Left lung (tissue), 14 donors: ENCODE results near the gene ADAM21. TPM values are rescaled to one million over a fixed set of nuclear protein-coding genes. Genes with fewer than 3 reads are reported as not detected.
"Not testable (repeated sequence)": the region's sequence is repeated elsewhere in the genome, so short reads cannot be mapped to it uniquely, and the experiment has no call there.

Source experiments
- ATAC-seq: fragments of 200-7000 bp; cut with Tn5 transposase; one replicate; pipeline ENCODE4 v1.9.1; 2020; ENCODE audit warnings: moderate library complexity
- DNase-seq, 4 donors: peaks; one replicate each; pipeline ENCODE4 v3.0.0-alpha.2; 2013 to 2020
- H3K27ac ChIP-seq, 2 donors: fragments of 200-600 bp; sonication (generic) in 1 of 2; one replicate each; pipeline versions ENCODE4 v1.5.0 to v1.8.0; 2020 to 2021
- H3K27me3 ChIP-seq, 2 donors: fragments of 200-600 bp; sonication (generic) in 1 of 2; one replicate each; pipeline versions ENCODE4 v1.5.0 to v1.8.0; 2020 to 2021
- H3K36me3 ChIP-seq, 2 donors: fragments of 200-600 bp; sonication (generic) in 1 of 2; one replicate each; pipeline versions ENCODE4 v1.5.0 to v1.8.0; 2020 to 2021
- H3K4me1 ChIP-seq, 2 donors: fragments of 200-600 bp; one replicate each; pipeline ENCODE4 v1.8.0; 2021
- H3K4me3 ChIP-seq, 2 donors: fragments of 200-600 bp; sonication (generic) in 1 of 2; one replicate each; pipeline versions ENCODE4 v1.5.0 to v1.8.0; 2020 to 2021; ENCODE audit warnings: mild to moderate bottlenecking in 1 of 2
- H3K9me3 ChIP-seq, 2 donors: fragments of 200-600 bp; sonication (generic) in 1 of 2; one replicate each; pipeline versions ENCODE4 v1.5.0 to v1.8.0; 2020 to 2021
- CTCF ChIP-seq, 2 donors: fragments of 200-600 bp; sonication (generic) in 1 of 2; IDR thresholded peaks; one replicate each; pipeline versions ENCODE4 v1.5.0 to v1.8.0; 2021; ENCODE audit warnings: antibody characterized with exemption in 2 of 2
- intact Hi-C, 2 donors: fragments of 100-400 bp; cut with DNase I; formaldehyde crosslinking; loops; one replicate each; pipeline versions ENCODE4 v1.11.2 to v1.14.2; 2022
- long read RNA-seq, 12 donors: library from polyadenylated mRNA in 2 of 12; unstranded in 2 of 12; transcript quantifications; one replicate each; pipeline ENCODE4 v2.0.0 and lab custom pipeline, GENCODE V29; 2019 to 2026
- polyA plus RNA-seq, 6 donors: library from polyadenylated mRNA; unstranded; fragments of 120-200 nt; gene quantifications; one replicate each; pipeline ENCODE4 v1.2.1, GENCODE V29; 2013; ENCODE audit not compliant: insufficient read length in 6 of 6
- total RNA-seq, 2 donors: library from RNA; stranded (reverse); fragmentation: NEBNext Ultra II Directional; extraction: Animal tissue kit (Norgen Biotek cat#: 25700); gene quantifications; one replicate each; pipeline ENCODE4 v1.2.1, GENCODE V29; 2021
- donor health status: DM: no; HTN: yes; CAD: no.
- donor health status: DM: no; HTN: no; CAD: no.

ADAM21 gene
- under 1 TPM; 0.29 to 0.41 TPM for total RNA-seq
- polyA plus RNA-seq, result under 1 TPM; 0.46 to 0.90 (median 0.72) TPM
- long read RNA-seq, donor 1, result 0 reads
- long read RNA-seq, donor 2, result 0 reads
- long read RNA-seq, donor 3, result 0 reads
- long read RNA-seq, donor 4, result 0 reads
- long read RNA-seq, donor 5, result 0 reads
- long read RNA-seq, donor 6, result 0 reads
- long read RNA-seq, donor 7, result 0 reads
- long read RNA-seq, donor 8, result 0 reads
- long read RNA-seq, donor 9, result 0 reads
- long read RNA-seq, donor 10, result 0 reads
- long read RNA-seq, donor 11, result 0 reads
- long read RNA-seq, donor 12, result 0 reads

- no peak within 1 kb of the TSS for H3K27ac ChIP-seq
- no peaks in the 10 kb centered on the region for H3K4me1 ChIP-seq
- H3K36me3 ChIP-seq, result no peaks in the 10 kb centered on the region
- DNase-seq, result no peak
- H3K27me3 ChIP-seq, result no peaks in the 10 kb centered on the region
- no peaks in the 10 kb centered on the region for H3K9me3 ChIP-seq
- intact Hi-C loops, result no loop called here
- TF ChIP-seq CTCF (IDR thresholded peaks at IDR 0.05), result no peak
- no peak for ATAC-seq
- no peak within 1 kb of the TSS for H3K4me3 ChIP-seq
Observed at GRCh38 chr14:70451874-70452273, at the start of gene ADAM21. TSS of gene ADAM21 (plus strand) at chr14:70452174. CDS start at chr14:70457500, 5,326 bp downstream.

GRCh38 chr14:70403335-70403734 lies 48.6 kb upstream of the ADAM21 start:
- DNase-seq, ATAC-seq: not testable (repeated sequence)
- H3K36me3 ChIP-seq, result peaks cover 0 to 10% of the 10 kb centered on the region in 2 donors

GRCh38 chr14:70406216-70406615 lies 45.8 kb upstream of the ADAM21 start:
- DNase-seq, H3K9me3 ChIP-seq, H3K27me3 ChIP-seq, H3K4me3 ChIP-seq, intact Hi-C loops, H3K27ac ChIP-seq, H3K4me1 ChIP-seq, ATAC-seq: not testable (repeated sequence)
- peaks cover 0 to 14% of the 10 kb centered on the region in 2 donors for H3K36me3 ChIP-seq

More at GRCh38 chr14:70403335-70403734, 48.6 kb upstream of the ADAM21 start:
- H3K9me3 ChIP-seq, H3K4me1 ChIP-seq, H3K4me3 ChIP-seq, intact Hi-C loops, H3K27me3 ChIP-seq, H3K27ac ChIP-seq: not testable (repeated sequence)

- ATAC-seq, result no peak
- intact Hi-C loops, result no loop called here
- H3K27me3 ChIP-seq, result no peaks in the 10 kb centered on the region
- no peak for TF ChIP-seq CTCF (IDR thresholded peaks at IDR 0.05)
- DNase-seq, result no peak
- no peaks in the 10 kb centered on the region for H3K9me3 ChIP-seq
- H3K4me3 ChIP-seq, result no peak overlapping the region
- peaks cover 0 to 14% of the 10 kb centered on the region in 2 donors for H3K36me3 ChIP-seq
- H3K27ac ChIP-seq, result no peak overlapping the region
- H3K4me1 ChIP-seq, result no peaks in the 10 kb centered on the region
Observed at GRCh38 chr14:70407621-70408020, 44.4 kb upstream of the ADAM21 start.

GRCh38 chr14:70415788-70416187 lies 36.2 kb upstream of the ADAM21 start:
- no peak for TF ChIP-seq CTCF (IDR thresholded peaks at IDR 0.05)
- H3K27me3 ChIP-seq, result no peaks in the 10 kb centered on the region
- intact Hi-C loops, result no loop called here
- H3K27ac ChIP-seq, result no peak overlapping the region
- H3K9me3 ChIP-seq, result no peaks in the 10 kb centered on the region
- DNase-seq (no peak), ATAC-seq (peak; percentile 23)
- H3K4me1 ChIP-seq, result peaks cover 5 to 13% of the 10 kb centered on the region in 2 donors
- H3K4me3 ChIP-seq, result peak overlapping the region in 1 of 2 donors; percentile 64
- H3K36me3 ChIP-seq, result no peaks in the 10 kb centered on the region

- Histone ChIP-seq H3K27ac (peak overlapping the region; percentile 51 to 72), H3K4me3 (peak overlapping the region; percentile 64 to 73), H3K4me1 (peaks cover 5 to 13% of the 10 kb centered on the region in 2 donors), H3K9me3 (no peaks in the 10 kb centered on the region), H3K27me3 (no peaks in the 10 kb centered on the region), H3K36me3 (no peaks in the 10 kb centered on the region)
- peak; percentile 62 for ATAC-seq
- DNase-seq, result no peak
- intact Hi-C loops, result no loop called here
- no peak for TF ChIP-seq CTCF (IDR thresholded peaks at IDR 0.05)
Observed at GRCh38 chr14:70416338-70416724, 35.6 kb upstream of the ADAM21 start.
